CD4-positive, alpha-beta T cell (primary cell): ENCODE data around the gene BIN1. TPM values are rescaled to one million over a fixed set of nuclear protein-coding genes. Genes with fewer than 3 reads are reported as not detected.

ENCODE experiments used
- ATAC-seq: fragments of 200-7000 bp; cut with Tn5 transposase; one replicate; pipeline ENCODE4 v1.10.0; 2022; ENCODE audit warnings: mild to moderate bottlenecking; ENCODE audit not compliant: poor library complexity
- CTCF ChIA-PET: fragments of 350-600 bp; sonication (Branson Sonifier 250); formaldehyde crosslinking; loops from one replicate; lab custom pipeline; 2021; ENCODE audit warnings: antibody characterized with exemption, inconsistent platforms; lab: Charles Lee
- POLR2A ChIA-PET: fragments of 350-600 bp; sonication (Branson Sonifier 250); formaldehyde crosslinking; loops from one replicate; lab custom pipeline; 2021; ENCODE audit warnings: antibody characterized with exemption, inconsistent platforms; lab: Charles Lee
- DNase-seq, 14 experiments: peaks; one replicate each; pipeline ENCODE4 v3.0.0-alpha.2; 2013 to 2020; ENCODE audit warnings: mixed read lengths in 2 of 14
- H3K27ac ChIP-seq, 2 donors: one replicate each; pipeline versions ENCODE4 v1.5.1 to v1.7.0; 2013; ENCODE audit warnings: low read length in 2 of 2, low read depth in 1 of 2, mild to moderate bottlenecking in 1 of 2
- H3K27me3 ChIP-seq, 2 experiments: 1 replicate in 1 of 2; 2 replicates in 1 of 2; pipeline versions ENCODE4 v1.6.1 to v1.7.0; 2013; ENCODE audit warnings: low read length in 2 of 2, control low read depth in 1 of 2, mild to moderate bottlenecking in 1 of 2, moderate library complexity in 1 of 2; ENCODE audit not compliant: insufficient read depth in 2 of 2, control insufficient read depth in 1 of 2
- H3K36me3 ChIP-seq: one replicate; pipeline ENCODE4 v1.6.1; 2013; ENCODE audit warnings: low read length, control low read depth; ENCODE audit not compliant: insufficient read depth
- H3K4me1 ChIP-seq: one replicate; pipeline ENCODE4 v1.6.1; 2013; ENCODE audit warnings: low read length, control low read depth; ENCODE audit not compliant: insufficient read depth
- H3K4me3 ChIP-seq: one replicate; pipeline ENCODE4 v1.5.1; 2013; ENCODE audit warnings: mild to moderate bottlenecking, low read length, moderate library complexity
- H3K9me3 ChIP-seq, 2 experiments: 1 replicate in 1 of 2; 2 replicates in 1 of 2; pipeline versions ENCODE4 v1.6.1 to v1.7.0; 2013; ENCODE audit warnings: low read length in 2 of 2, mild to moderate bottlenecking in 2 of 2, control low read depth in 1 of 2, moderate library complexity in 1 of 2; ENCODE audit not compliant: control insufficient read depth in 1 of 2, insufficient read depth in 1 of 2
- H3K27ac Mint-ChIP-seq: one replicate; pipeline ENCODE4 v1.8.0; 2020; ENCODE audit warnings: mixed read lengths
- H3K27me3 Mint-ChIP-seq: one replicate; pipeline ENCODE4 v1.8.0; 2021; ENCODE audit warnings: mixed read lengths
- H3K36me3 Mint-ChIP-seq: one replicate; pipeline ENCODE4 v1.8.0; 2021; ENCODE audit warnings: low read depth, mixed read lengths
- H3K4me1 Mint-ChIP-seq: one replicate; pipeline ENCODE4 v1.8.0; 2021; ENCODE audit warnings: low read depth, mixed read lengths
- H3K4me3 Mint-ChIP-seq: one replicate; pipeline ENCODE4 v1.8.0; 2020; ENCODE audit warnings: mild to moderate bottlenecking, mixed read lengths
- H3K9me3 Mint-ChIP-seq: one replicate; pipeline ENCODE4 v1.8.0; 2020; ENCODE audit warnings: mixed read lengths
- CTCF ChIP-seq: fragments of 200-600 bp; IDR thresholded peaks from one replicate; pipeline ENCODE4 v1.8.0; 2022; ENCODE audit warnings: antibody characterized with exemption, mild to moderate bottlenecking
- intact Hi-C, 2 experiments: fragments of 100-400 bp; cut with DNase I in 1 of 2; cut with micrococcal nuclease in 1 of 2; formaldehyde crosslinking; loops; one replicate each; pipeline versions ENCODE4 v1.15.1 to v1.9.0; 2023 to 2025; cut with DNase I, micrococcal nuclease
- total RNA-seq, 174 experiments: library from RNA in 2 of 174; stranded (reverse) in 2 of 174; gene quantifications; one replicate each; pipeline ENCODE4 v1.2.3 and lab custom pipeline; 2021 to 2026

Gene BIN1
- total RNA-seq, 2 experiments from 2014 or later, result 98.8 to 104 TPM

- H3K27ac ChIP-seq, result no peak overlapping the region
- no peak overlapping the region for H3K4me3 ChIP-seq
- no peak for DNase-seq
- ATAC-seq, result no peak
- TF ChIP-seq CTCF, result no peak
- ChIA-PET CTCF (no interaction called here), POLR2A (no interaction called here)
- Mint-ChIP-seq H3K9me3 (no peaks in the 10 kb centered on the region), H3K36me3 (no peaks in the 10 kb centered on the region), H3K27me3 (no peaks in the 10 kb centered on the region), H3K4me3 (no peak overlapping the region), H3K27ac (no peak overlapping the region), H3K4me1 (no peaks in the 10 kb centered on the region)
- no peaks in the 10 kb centered on the region for H3K36me3 ChIP-seq
- H3K4me1 ChIP-seq, result no peaks in the 10 kb centered on the region
- no peaks in the 10 kb centered on the region for H3K9me3 ChIP-seq
- no peaks in the 10 kb centered on the region for H3K27me3 ChIP-seq
- intact Hi-C loops, result no loop called here
These were observed 30.8 kb upstream of the BIN1 start for GRCh38 chr2:127137741-127138140.

- DNase-seq (no peak), ATAC-seq (no peak)
- no peaks in the 10 kb centered on the region for H3K4me1 ChIP-seq
- H3K27me3 Mint-ChIP-seq, result no peaks in the 10 kb centered on the region
- no peaks in the 10 kb centered on the region for H3K9me3 Mint-ChIP-seq
- H3K36me3 ChIP-seq, result no peaks in the 10 kb centered on the region
- TF ChIP-seq CTCF, result no peak
- intact Hi-C loops, result no loop called here
- POLR2A ChIA-PET, result no interaction called here
- no peaks in the 10 kb centered on the region for H3K9me3 ChIP-seq
- no peak overlapping the region for H3K4me3 ChIP-seq
- H3K4me3 Mint-ChIP-seq, result no peak overlapping the region
- no peaks in the 10 kb centered on the region for H3K4me1 Mint-ChIP-seq
- CTCF ChIA-PET, result no interaction called here
- no peak overlapping the region for H3K27ac Mint-ChIP-seq
- H3K27me3 ChIP-seq, result no peaks in the 10 kb centered on the region
- H3K36me3 Mint-ChIP-seq, result no peaks in the 10 kb centered on the region
- H3K27ac ChIP-seq, result no peak overlapping the region
These were observed 30.3 kb upstream of the BIN1 start for GRCh38 chr2:127137225-127137624.

- H3K4me3 ChIP-seq, result no peak overlapping the region
- ATAC-seq (no peak), DNase-seq (peak in 2 of 14 experiments; percentile 31 to 36)
- H3K9me3 Mint-ChIP-seq, result no peaks in the 10 kb centered on the region
- H3K4me1 ChIP-seq, result no peaks in the 10 kb centered on the region
- H3K27me3 Mint-ChIP-seq, result no peaks in the 10 kb centered on the region
- no peaks in the 10 kb centered on the region for H3K36me3 Mint-ChIP-seq
- CTCF ChIA-PET, result no interaction called here
- no peak overlapping the region for H3K4me3 Mint-ChIP-seq
- intact Hi-C loops, result no loop called here
- no peaks in the 10 kb centered on the region for H3K36me3 ChIP-seq
- POLR2A ChIA-PET, result no interaction called here
- no peaks in the 10 kb centered on the region for H3K9me3 ChIP-seq
- no peak overlapping the region for H3K27ac Mint-ChIP-seq
- TF ChIP-seq CTCF, result no peak
- H3K27ac ChIP-seq, result no peak overlapping the region
- H3K27me3 ChIP-seq, result no peaks in the 10 kb centered on the region
- no peaks in the 10 kb centered on the region for H3K4me1 Mint-ChIP-seq
These were observed 28.2 kb upstream of the BIN1 start for GRCh38 chr2:127134833-127135830.
